Measurements from ENCODE around the gene MYO5C.

Gene MYO5C

GRCh38 chr15:52295421-52296001, at the start of gene MYO5C:
Gene MYO5C, minus strand, starts transcription at chr15:52295804. Its CDS starts 168 bp downstream, at chr15:52295636.
- DNase-seq, result peak; percentile 26

DNA sequence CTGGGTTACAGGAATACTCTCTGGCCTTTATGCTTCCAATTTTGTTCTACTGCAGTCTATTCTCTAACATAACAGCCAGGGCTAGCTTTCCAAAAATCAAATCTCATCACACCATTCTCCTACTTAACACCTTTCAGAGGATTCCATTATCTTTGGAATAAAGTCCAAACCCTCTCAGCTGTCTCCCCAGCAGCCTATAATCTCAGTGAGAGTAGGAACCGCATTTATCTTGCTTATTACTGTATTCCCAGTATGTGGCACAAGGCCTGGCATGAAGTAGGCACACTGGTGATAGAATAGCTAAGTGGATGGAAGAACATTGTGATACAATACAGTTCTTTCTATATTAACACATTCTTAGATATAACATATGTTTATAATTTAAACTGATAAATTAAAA, 49.0 kb upstream of the MYO5C start:
- DNase-seq, result no peak

DNA sequence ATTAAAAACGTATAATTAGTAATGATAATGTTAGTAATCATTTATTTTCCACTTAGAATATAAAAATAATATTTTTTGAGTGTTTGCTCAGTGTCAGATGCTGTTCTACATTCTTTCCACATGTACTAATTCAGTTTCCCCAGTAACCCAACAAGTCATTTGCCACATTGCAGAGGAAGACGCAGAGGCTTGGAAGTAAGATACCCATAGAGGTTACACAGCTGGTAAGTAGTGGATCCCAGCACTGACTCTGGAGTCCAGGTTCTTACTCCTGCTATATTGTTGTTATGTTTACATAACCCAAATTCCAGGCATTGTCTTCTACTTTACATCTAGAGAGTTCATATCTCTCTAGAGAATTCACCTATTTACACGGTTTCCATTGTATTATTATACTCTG, 48.2 kb upstream of the MYO5C start:
- DNase-seq, result no peak

GRCh38 chr15:52340093-52340492, 44.5 kb upstream of the MYO5C start:
- no peak for DNase-seq

DNA sequence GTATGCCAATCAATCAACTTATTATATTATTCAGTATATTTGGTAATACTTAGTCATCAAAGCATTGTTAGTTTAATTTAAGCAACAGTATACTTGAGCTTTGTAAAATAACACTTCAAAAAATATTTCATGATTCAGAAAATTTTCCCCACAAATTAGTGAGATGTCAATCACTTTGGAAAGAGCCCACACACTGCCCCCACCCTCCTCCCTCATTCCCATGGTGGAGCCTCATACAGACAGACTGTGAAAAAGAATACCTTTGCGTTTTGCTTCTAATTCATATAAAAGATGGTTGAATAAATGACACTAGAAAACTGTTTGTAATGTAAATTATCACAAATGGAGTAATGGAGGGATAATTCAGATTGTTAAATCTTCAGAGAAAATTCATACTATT, 43.3 kb upstream of the MYO5C start:
- no peak for DNase-seq

DNA sequence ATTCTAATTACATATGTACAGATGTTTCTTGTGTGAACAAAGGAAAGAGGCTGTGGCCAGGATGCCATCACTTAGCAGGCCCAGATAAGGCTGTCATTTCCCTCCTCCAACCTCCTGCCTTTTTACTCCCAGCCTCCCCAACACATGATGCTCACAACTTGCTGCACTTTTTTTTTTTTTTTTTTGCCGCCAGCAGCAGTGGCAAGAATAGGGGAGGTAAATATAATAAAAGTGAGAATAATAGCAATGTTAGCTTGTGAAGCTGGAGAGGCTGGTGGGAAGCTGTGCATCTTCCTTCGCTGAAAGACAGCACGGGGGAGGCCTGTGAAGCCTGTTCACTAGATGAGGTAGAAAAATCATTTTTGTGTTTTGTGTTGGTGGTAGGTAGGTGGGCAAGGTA, 42.5 kb upstream of the MYO5C start:
- DNase-seq, result no peak

DNA sequence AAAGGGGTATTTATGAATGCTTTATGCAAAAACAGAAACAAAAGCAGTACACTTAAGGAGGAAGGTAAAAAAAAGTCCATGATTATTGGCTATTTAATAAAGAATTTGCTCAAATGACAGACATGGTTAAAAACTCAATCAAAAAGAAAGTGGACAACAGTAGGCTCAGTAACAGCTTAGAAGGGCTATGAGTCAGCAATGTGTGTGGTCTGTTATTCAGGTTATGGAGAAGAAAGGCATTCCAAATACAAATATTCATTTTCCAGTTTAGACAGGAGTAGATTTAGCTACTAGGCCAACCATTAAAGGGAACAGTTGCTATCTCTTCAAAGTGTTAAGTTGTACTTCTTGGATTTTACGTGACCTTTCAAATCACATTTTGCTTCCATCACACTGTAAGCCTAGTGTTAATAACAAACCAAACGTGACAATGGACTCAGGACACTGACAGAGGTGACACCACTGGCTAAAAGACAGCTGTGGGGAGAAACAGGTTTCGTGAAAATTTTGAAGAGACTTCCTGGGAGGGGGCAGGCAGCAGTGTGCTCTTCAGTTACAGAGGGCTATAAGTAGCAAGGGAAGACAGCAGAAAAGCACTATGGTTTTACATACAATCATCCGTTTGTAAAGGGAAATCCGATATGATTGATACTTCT, 41.7 kb upstream of the MYO5C start:
- DNase-seq, result no peak

GRCh38 chr15:52336529-52336928, 40.9 kb upstream of the MYO5C start:
- DNase-seq, result no peak

DNA sequence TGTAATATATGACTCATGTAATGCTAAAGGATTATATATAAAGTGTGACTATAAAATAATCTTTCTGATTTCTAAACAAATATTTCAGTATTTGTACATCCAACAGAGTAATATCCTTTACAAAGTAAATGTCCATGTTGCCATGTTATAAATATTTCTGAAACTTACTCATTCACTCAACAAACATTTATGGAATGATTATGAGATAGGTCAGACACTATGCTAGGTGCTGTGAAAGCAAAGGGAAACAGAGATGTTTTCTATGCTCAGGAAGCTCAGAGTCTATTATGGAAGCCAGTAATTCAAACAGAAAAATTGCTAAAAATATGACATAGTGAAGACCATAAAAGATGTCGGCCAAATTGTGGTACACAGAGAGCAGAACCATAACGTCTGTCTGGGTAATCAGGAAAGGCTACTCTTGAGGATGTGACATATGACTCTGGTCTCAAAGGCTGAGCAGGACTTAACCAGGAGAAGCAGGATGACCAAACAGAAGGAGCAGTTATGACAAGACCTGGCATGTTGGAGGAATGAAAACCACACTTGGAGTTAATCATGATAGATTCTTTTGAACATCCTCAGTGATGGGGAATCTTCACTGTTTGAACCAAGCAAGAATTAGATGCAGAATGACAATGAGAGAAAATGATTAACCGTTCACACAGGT, 39.0 kb upstream of the MYO5C start:
- DNase-seq, result no peak

DNA sequence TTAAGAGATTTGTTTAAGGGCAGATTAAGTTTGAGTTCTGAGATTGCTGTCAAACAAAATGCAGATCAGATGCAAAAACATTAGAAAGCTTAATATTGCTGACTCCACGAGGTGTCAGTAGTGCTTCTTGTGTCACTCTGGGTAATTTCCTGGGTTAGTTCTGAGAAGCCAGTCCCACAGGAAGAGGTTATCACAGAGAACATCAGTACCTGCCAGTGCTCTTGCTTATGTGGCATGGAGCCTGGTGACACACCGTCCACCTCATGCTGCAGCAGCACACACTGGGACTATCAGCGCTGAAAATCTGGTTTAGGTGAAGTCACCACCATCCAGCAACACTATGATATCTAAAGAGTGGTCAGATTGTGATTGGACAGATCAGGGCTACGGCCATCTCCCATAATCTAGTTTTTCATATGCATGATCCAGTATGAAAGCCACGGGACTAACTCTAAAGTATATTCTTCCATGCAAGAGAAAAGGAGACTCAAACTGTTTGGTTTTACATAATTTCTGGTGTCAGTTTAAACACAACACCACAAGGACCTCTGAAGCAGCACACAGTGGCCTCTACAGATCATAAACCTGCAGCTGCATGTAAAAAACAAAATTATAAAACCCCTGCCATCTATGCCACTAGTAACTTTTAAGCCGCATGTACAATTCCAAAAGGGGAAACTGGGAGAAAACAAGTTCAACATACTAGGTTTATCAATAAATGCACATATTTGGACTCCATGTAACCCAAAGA, 36.1 kb upstream of the MYO5C start:
- peak; percentile 59 for DNase-seq

DNA sequence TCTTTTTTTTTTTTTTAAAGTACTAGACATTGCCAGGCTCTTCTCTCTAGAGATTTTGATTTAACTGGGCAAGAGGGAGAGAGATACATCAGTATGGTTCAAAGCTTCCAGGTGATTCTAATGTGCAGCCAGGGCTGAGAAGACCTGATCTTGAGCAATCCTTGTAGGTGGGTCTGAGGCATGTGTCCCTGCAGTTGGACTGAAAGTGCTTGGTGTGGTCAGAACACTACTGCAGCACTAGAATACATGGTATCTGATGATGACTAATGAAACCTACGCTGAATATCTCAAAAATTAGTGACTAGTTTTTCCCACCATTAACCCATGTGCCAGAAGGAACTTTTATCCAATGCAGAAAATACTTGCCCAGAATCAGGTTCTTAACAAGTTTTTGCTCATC, 34.4 kb upstream of the MYO5C start:
- DNase-seq, result no peak

DNA sequence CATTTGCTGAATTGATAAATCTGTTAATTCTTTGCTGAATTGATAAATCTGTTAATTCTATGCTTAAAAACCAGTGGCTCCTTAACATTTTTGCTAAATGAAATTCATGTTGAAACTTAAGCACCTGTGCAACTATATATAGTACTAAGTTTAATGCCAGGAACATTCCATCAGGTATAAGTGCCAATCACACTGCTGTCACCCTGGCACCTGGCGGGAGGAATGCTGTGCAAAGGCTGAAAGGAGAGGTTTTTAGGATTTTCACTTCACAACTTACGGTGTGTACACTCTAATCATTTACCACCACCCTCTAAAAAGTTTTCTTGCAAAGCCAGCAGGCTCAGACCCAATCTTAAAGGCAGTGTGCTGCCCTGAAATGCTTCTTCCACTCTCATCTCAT, 33.5 kb upstream of the MYO5C start:
- no peak for DNase-seq

- no peak for DNase-seq
Observed at GRCh38 chr15:52328680-52329079, 33.1 kb upstream of the MYO5C start.

- no peak for DNase-seq
Observed at GRCh38 chr15:52326756-52327155, 31.2 kb upstream of the MYO5C start.

DNA sequence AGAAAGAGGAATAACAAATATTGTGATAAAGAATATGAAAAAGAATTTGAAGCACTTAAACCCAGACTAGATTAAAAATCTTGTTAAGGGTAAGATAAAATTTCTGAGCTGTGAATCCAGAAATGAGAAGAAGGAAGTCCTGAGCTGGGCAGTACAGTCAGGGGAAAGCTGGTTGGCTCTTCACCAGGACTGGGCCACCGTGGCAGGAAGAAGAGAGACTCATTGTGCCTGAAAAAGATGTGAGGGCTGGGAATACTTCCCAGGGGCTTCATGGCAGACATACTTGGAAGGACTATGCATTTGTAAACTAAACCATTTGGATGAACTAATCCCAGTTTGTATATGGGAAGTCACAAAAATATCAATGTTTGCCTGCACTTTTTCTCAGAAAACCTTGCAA, 28.5 kb upstream of the MYO5C start:
- no peak for DNase-seq

DNA sequence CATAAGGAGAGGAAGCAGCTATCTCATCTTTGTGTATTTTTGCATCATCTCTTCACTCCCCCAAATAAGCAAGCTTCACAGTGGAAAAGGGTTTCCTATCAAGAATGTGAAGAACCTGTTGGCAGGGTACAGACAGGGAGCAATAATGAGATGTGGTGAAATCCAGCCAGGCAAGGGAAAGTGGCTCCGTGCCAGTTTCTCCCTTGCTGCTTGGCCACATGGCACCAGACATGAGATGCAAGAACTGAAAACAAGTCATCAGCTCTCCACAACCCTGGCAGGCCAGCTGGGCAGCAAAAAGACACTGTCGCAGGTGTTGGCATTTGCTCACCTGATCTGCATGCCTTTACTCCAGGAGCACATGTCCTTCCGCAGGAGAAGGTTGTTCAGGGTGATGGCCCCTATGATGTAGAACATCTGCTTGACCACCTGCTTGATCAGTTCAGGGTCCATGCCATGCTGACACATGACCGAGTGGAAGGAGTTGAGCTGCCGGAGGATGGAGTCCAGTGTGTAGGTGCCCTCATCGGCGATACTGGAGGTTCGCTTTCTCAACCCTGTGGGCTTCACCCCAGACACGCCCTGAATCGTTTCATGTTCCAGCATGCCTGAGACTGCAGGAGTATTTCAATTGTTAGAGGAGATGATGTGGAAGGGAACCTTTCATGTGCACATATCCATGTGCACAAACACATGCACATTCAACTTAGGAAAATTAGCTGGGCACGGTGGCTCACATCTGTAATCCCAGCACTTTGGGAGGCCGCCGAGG, 23.3 kb upstream of the MYO5C start:
- no peak for DNase-seq

DNA sequence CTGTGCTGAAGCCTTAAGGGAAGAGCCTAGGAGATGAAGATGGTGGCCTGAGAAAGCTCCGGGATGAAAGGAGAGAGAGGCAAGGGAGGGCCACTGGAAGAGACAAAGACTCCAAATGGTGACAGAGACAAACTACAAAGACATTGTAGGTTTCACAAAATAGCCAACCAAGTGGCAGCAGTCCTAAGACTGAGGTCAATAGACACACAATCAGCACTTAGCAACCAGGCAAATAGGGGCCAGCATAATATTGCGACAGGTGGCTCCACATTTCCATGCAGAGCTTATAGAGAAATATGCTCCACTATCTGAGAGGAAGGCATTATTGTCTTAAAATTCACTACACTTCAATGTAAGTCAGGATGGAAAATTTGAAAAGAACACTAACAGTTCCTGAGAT, 22.1 kb upstream of the MYO5C start:
- no peak for DNase-seq

GRCh38 chr15:52317022-52317421, 21.4 kb upstream of the MYO5C start:
- no peak for DNase-seq

DNA sequence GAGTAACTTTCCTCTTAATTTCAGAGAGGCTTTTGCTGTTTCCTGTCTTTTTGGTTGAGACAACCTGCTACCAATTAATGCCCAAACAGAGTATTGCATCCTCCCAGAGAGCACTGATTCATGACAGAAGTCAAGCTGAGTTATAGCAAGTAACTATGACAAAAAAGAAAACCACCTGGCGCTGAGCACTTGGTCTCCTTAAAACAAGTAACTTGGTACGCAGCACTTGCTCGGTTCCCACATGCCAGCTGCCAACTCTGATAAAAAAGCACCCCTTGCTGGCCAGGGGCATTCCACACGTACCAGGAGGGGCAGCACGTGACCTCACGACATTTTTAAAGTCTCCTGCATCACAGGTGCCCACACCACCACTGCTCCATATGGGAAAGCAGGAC, 13.5 kb upstream of the MYO5C start:
- no peak for DNase-seq

GRCh38 chr15:52308446-52309153, 13.0 kb upstream of the MYO5C start:
- no peak for DNase-seq

- no peak for DNase-seq
Observed at GRCh38 chr15:52307847-52308246, 12.2 kb upstream of the MYO5C start.

GRCh38 chr15:52306270-52306669, 10.7 kb upstream of the MYO5C start:
- DNase-seq, result no peak

All from stimulated activated CD4-positive, alpha-beta T cell treated with anti-CD3 and anti-CD28 coated beads, Interleukin-15, amount 100 ng/mL, for 24 hours (primary cell).